Lower lobe of right lung (tissue), 2 donors: ENCODE results near the gene RFX5. TPM values are rescaled to one million over a fixed set of nuclear protein-coding genes. Genes with fewer than 3 reads are reported as not detected.

ENCODE experiments used
- ATAC-seq, 2 donors: fragments of 200-7000 bp; cut with Tn5 transposase; one replicate each; pipeline ENCODE4 v1.9.1; 2020 to 2022; ENCODE audit warnings: mild to moderate bottlenecking in 2 of 2, moderate library complexity in 2 of 2
- DNase-seq: peaks from one replicate; pipeline ENCODE4 v3.0.0-alpha.2; 2020
- H3K27ac ChIP-seq: fragments of 200-600 bp; one replicate; pipeline ENCODE4 v1.8.0; 2022
- H3K27me3 ChIP-seq: fragments of 200-600 bp; one replicate; pipeline ENCODE4 v1.8.0; 2022; ENCODE audit warnings: low read depth
- H3K36me3 ChIP-seq: fragments of 200-600 bp; one replicate; pipeline ENCODE4 v1.8.0; 2022; ENCODE audit warnings: mild to moderate bottlenecking
- H3K4me1 ChIP-seq: fragments of 200-600 bp; one replicate; pipeline ENCODE4 v1.8.0; 2022
- H3K4me3 ChIP-seq: fragments of 200-600 bp; one replicate; pipeline ENCODE4 v1.8.0; 2022; ENCODE audit warnings: mild to moderate bottlenecking
- H3K9me3 ChIP-seq: fragments of 200-600 bp; one replicate; pipeline ENCODE4 v1.8.0; 2022
- CTCF ChIP-seq: fragments of 200-600 bp; IDR thresholded peaks from one replicate; pipeline ENCODE4 v1.8.0; 2022; ENCODE audit warnings: antibody characterized with exemption, mild to moderate bottlenecking
- intact Hi-C: fragments of 100-400 bp; cut with DNase I; formaldehyde crosslinking; loops from one replicate; pipeline ENCODE4 v1.11.0; 2022
- total RNA-seq: library from RNA; stranded (reverse); fragmentation: NEBNext Ultra II Directional; extraction: Animal tissue kit (Norgen Biotek cat#: 25700); gene quantifications from one replicate; pipeline ENCODE4 v1.2.1, GENCODE V29; 2021
- donor health status: DM: no; HTN: yes; CAD: no; lungs with severe emphysema.

The RFX5 gene
- total RNA-seq, 1 donor from 2014 or later: 57.6 TPM

- no peak for DNase-seq
- H3K27ac ChIP-seq: no peak overlapping the region
- intact Hi-C loops: no loop called here
- no peak overlapping the region for H3K4me3 ChIP-seq
- peaks cover 19% of the 10 kb centered on the region for H3K4me1 ChIP-seq
- no peaks in the 10 kb centered on the region for H3K9me3 ChIP-seq
- peaks cover 34% of the 10 kb centered on the region for H3K36me3 ChIP-seq
- ATAC-seq: no peak
- TF ChIP-seq CTCF: no peak
- H3K27me3 ChIP-seq: no peaks in the 10 kb centered on the region
These were observed 5.0 kb downstream of the RFX5 start for GRCh38 chr1:151342021-151342420.

- H3K27ac ChIP-seq: peak overlapping the region; percentile 34
- H3K9me3 ChIP-seq: no peaks in the 10 kb centered on the region
- peaks cover 34% of the 10 kb centered on the region for H3K36me3 ChIP-seq
- H3K4me1 ChIP-seq: peaks cover 14% of the 10 kb centered on the region
- H3K27me3 ChIP-seq: no peaks in the 10 kb centered on the region
- TF ChIP-seq CTCF: peak; percentile 67
- intact Hi-C loops: no loop called here
- DNase-seq: no peak
- peak; percentile 83 to 85 for ATAC-seq
- no peak overlapping the region for H3K4me3 ChIP-seq
These were observed 5.9 kb downstream of the RFX5 start for GRCh38 chr1:151340870-151341754.

GRCh38 chr1:151336556-151336955 lies 10.5 kb downstream of the RFX5 start:
- Histone ChIP-seq H3K4me3 (no peak overlapping the region), H3K36me3 (no peaks in the 10 kb centered on the region), H3K4me1 (peaks cover 9% of the 10 kb centered on the region), H3K27ac (no peak overlapping the region), H3K27me3 (no peaks in the 10 kb centered on the region), H3K9me3 (no peaks in the 10 kb centered on the region)
- DNase-seq: no peak
- no peak for TF ChIP-seq CTCF
- ATAC-seq: no peak
- intact Hi-C loops: loop anchor here (5.0 kb wide), 1 partner anchor 34 kb away; no protein-coding TSS in a partner anchor

GRCh38 chr1:151334822-151335221 lies 12.2 kb downstream of the RFX5 start:
- Histone ChIP-seq H3K4me1 (no peaks in the 10 kb centered on the region), H3K4me3 (no peak overlapping the region), H3K36me3 (no peaks in the 10 kb centered on the region), H3K27ac (no peak overlapping the region), H3K9me3 (no peaks in the 10 kb centered on the region), H3K27me3 (no peaks in the 10 kb centered on the region)
- intact Hi-C loops: loop anchor here (5.0 kb wide), 1 partner anchor 33 kb away; no protein-coding TSS in a partner anchor
- no peak for ATAC-seq
- DNase-seq: no peak
- TF ChIP-seq CTCF: no peak

- Histone ChIP-seq H3K36me3 (peaks cover 15% of the 10 kb centered on the region), H3K4me1 (peaks cover 34% of the 10 kb centered on the region), H3K27me3 (no peaks in the 10 kb centered on the region), H3K27ac (peak overlapping the region; percentile 97), H3K9me3 (no peaks in the 10 kb centered on the region), H3K4me3 (peak overlapping the region; percentile 86)
- intact Hi-C loops: no loop called here
- DNase-seq (no peak), ATAC-seq (peak; percentile 11 to 30)
- no peak for TF ChIP-seq CTCF
These were observed 19.0 kb downstream of the RFX5 start for GRCh38 chr1:151327903-151328674.
